GM23338 (cell line): Measurements from ENCODE around the gene TBC1D19. TPM values are rescaled to one million over a fixed set of nuclear protein-coding genes. Genes with fewer than 3 reads are reported as not detected.

ENCODE experiments used
- ATAC-seq: fragments of 200-7000 bp; cut with Tn5 transposase; 3 replicates; pipeline ENCODE4 v1.9.1; 2020
- DNase-seq: peaks from one replicate; pipeline ENCODE4 v3.0.0-alpha.2; 2015; ENCODE audit warnings: low spot score
- H2AFZ ChIP-seq: fragments of 200-600 bp; sonication (generic); 2 replicates; pipeline ENCODE4 v1.8.0; 2016; ENCODE audit warnings: antibody characterized with exemption, mild to moderate bottlenecking, moderate library complexity
- H3F3A ChIP-seq: fragments of 200-600 bp; sonication (generic); replicated peaks from 2 replicates; pipeline ENCODE4 v1.8.0; 2017; ENCODE audit warnings: antibody characterized with exemption, mixed run types, low read depth
- H3K27ac ChIP-seq: fragments of 200-600 bp; sonication (generic); 2 replicates; pipeline ENCODE4 v1.6.1; 2016; ENCODE audit warnings: low read depth
- H3K27me3 ChIP-seq: fragments of 200-600 bp; sonication (generic); 2 replicates; pipeline ENCODE4 v1.8.0; 2016; ENCODE audit warnings: mild to moderate bottlenecking, mixed run types, moderate library complexity; ENCODE audit not compliant: insufficient read depth
- H3K36me3 ChIP-seq: fragments of 200-600 bp; sonication (generic); 2 replicates; pipeline ENCODE4 v1.8.0; 2016; ENCODE audit warnings: mild to moderate bottlenecking; ENCODE audit not compliant: insufficient read depth
- H3K4me1 ChIP-seq: fragments of 200-600 bp; sonication (generic); 2 replicates; pipeline ENCODE4 v1.8.0; 2016; ENCODE audit warnings: mild to moderate bottlenecking, moderate library complexity; ENCODE audit not compliant: insufficient read depth
- H3K4me2 ChIP-seq: fragments of 200-600 bp; sonication (generic); 2 replicates; pipeline ENCODE4 v1.7.1; 2017; ENCODE audit warnings: mixed run types
- H3K4me3 ChIP-seq: fragments of 200-600 bp; sonication (generic); 2 replicates; pipeline ENCODE4 v1.6.1; 2016; ENCODE audit warnings: mixed run types
- H3K79me2 ChIP-seq: fragments of 200-600 bp; sonication (generic); replicated peaks from 2 replicates; pipeline ENCODE4 v1.8.0; 2017; ENCODE audit warnings: mild to moderate bottlenecking; ENCODE audit not compliant: insufficient read depth
- H3K9me2 ChIP-seq: fragments of 200-600 bp; sonication (generic); 2 replicates; pipeline ENCODE4 v1.8.0; 2017; ENCODE audit not compliant: insufficient read depth
- H4K20me1 ChIP-seq: fragments of 200-600 bp; sonication (generic); replicated peaks from 2 replicates; pipeline ENCODE4 v1.8.0; 2017; ENCODE audit warnings: mild to moderate bottlenecking; ENCODE audit not compliant: insufficient read depth
- H3K27ac Mint-ChIP-seq: 2 replicates; pipeline ENCODE4 v1.8.0; 2020; ENCODE audit warnings: inconsistent platforms, mild to moderate bottlenecking, moderate library complexity, mixed read lengths
- H3K27me3 Mint-ChIP-seq: 3 replicates; pipeline ENCODE4 v1.8.0; 2022; ENCODE audit warnings: low read depth, mild to moderate bottlenecking, moderate library complexity, mixed read lengths, inconsistent platforms; ENCODE audit not compliant: insufficient read depth, poor library complexity
- H3K36me3 Mint-ChIP-seq: 3 replicates; pipeline ENCODE4 v1.8.0; 2021; ENCODE audit warnings: low read depth, mild to moderate bottlenecking, inconsistent platforms, moderate library complexity, mixed read lengths
- H3K4me1 Mint-ChIP-seq: 3 replicates; pipeline ENCODE4 v1.8.0; 2020; ENCODE audit warnings: mild to moderate bottlenecking, inconsistent platforms, mixed read lengths
- H3K4me3 Mint-ChIP-seq: 3 replicates; pipeline ENCODE4 v1.8.0; 2021; ENCODE audit warnings: moderate library complexity, mild to moderate bottlenecking, inconsistent platforms, mixed read lengths
- H3K9me3 Mint-ChIP-seq: 3 replicates; pipeline ENCODE4 v1.8.0; 2020; ENCODE audit warnings: moderate library complexity, mild to moderate bottlenecking, inconsistent platforms, mixed read lengths
- CREB1 ChIP-seq: fragments of 250-450 bp; sonication (Bioruptor Pico); IDR thresholded peaks from 2 replicates; pipeline ENCODE4 v1.5.0; 2020; ENCODE audit warnings: low read depth, mild to moderate bottlenecking, moderate library complexity
- EZH2 ChIP-seq: fragments of 200-600 bp; sonication (generic); IDR thresholded peaks from one replicate; pipeline ENCODE4 v1.8.0; 2017; ENCODE audit warnings: antibody characterized with exemption, mild to moderate bottlenecking, low read depth; ENCODE audit not compliant: unreplicated experiment
- EZH2phosphoT487 ChIP-seq: fragments of 200-600 bp; sonication (generic); IDR thresholded peaks from one replicate; pipeline ENCODE4 v1.8.1; 2018; ENCODE audit warnings: antibody characterized with exemption; ENCODE audit not compliant: unreplicated experiment
- JUNB ChIP-seq: IDR thresholded peaks from one replicate; pipeline ENCODE4 v1.6.1; 2016; ENCODE audit warnings: antibody characterized with exemption; ENCODE audit not compliant: unreplicated experiment
- NANOG ChIP-seq: IDR thresholded peaks from 2 replicates; pipeline ENCODE4 v1.6.1; 2016; ENCODE audit warnings: antibody characterized with exemption, borderline replicate concordance
- POLR2AphosphoS5 ChIP-seq: IDR thresholded peaks from 2 replicates; pipeline ENCODE4 v1.6.1; 2016; ENCODE audit warnings: antibody characterized with exemption, low read depth
- STAT1 ChIP-seq: IDR thresholded peaks from one replicate; pipeline ENCODE4 v1.6.1; 2016; ENCODE audit warnings: antibody characterized with exemption; ENCODE audit not compliant: unreplicated experiment
- ZNF114 ChIP-seq: fragments of 250-450 bp; sonication (Bioruptor Pico); IDR thresholded peaks from 2 replicates; pipeline ENCODE4 v1.5.0; 2020; ENCODE audit warnings: mild to moderate bottlenecking, moderate library complexity
- ZNF331 ChIP-seq: fragments of 250-450 bp; sonication (Bioruptor Pico); IDR thresholded peaks from 2 replicates; pipeline ENCODE4 v1.5.0; 2020; ENCODE audit warnings: low read depth, mild to moderate bottlenecking, moderate library complexity
- polyA plus RNA-seq: library from polyadenylated mRNA; unstranded; fragments of >200 nt; fragmentation: Nextera tagmentation; extraction: Ambion mirVana; gene quantifications from 2 replicates; pipeline ENCODE4 v1.2.1, GENCODE V29; 2016
- total RNA-seq: library from RNA; depleted of rRNA; stranded (reverse); fragments of >200 nt; shearing (Covaris generic); gene quantifications from 2 replicates; pipeline ENCODE4 v1.2.3, GENCODE V29; 2014
- TF ChIP-seq, protein P1 (sequence below): IDR thresholded peaks from one replicate; pipeline ENCODE4 v1.6.1; 2018; ENCODE audit warnings: antibody characterized with exemption; ENCODE audit not compliant: unreplicated experiment
- TF ChIP-seq, protein P2 (sequence below): IDR thresholded peaks from 2 replicates; pipeline ENCODE4 v1.6.1; 2016; ENCODE audit warnings: antibody characterized with exemption
- TF ChIP-seq, protein P3 (sequence below): fragments of 250-450 bp; sonication (Bioruptor Pico); IDR thresholded peaks from 2 replicates; pipeline ENCODE4 v1.5.0; 2020; ENCODE audit warnings: mild to moderate bottlenecking, moderate library complexity
- TF ChIP-seq, protein P4 (sequence below), 2 experiments: fragments of 200-600 bp in 1 of 2; sonication (generic) in 1 of 2; conservative IDR thresholded peaks; 2 replicates each; pipeline versions ENCODE4 v1.5.1 to v1.6.1; 2016 to 2017; ENCODE audit warnings: antibody characterized with exemption in 2 of 2, low read depth in 2 of 2, mild to moderate bottlenecking in 2 of 2, moderate library complexity in 1 of 2

The TBC1D19 gene
- total and polyA plus RNA-seq, 2 experiments from 2014 or later: 1.9 to 4.3 TPM

GRCh38 chr4:26687728-26688127 is 103.8 kb downstream of the TBC1D19 start:
- Mint-ChIP-seq H3K27me3 (peaks cover under 1% of the 10 kb centered on the region), H3K4me3 (no peak overlapping the region), H3K36me3 (peaks cover 27% of the 10 kb centered on the region), H3K4me1 (peaks cover 21% of the 10 kb centered on the region), H3K9me3 (peaks cover 20% of the 10 kb centered on the region), H3K27ac (no peak overlapping the region)
- DNase-seq (no peak), ATAC-seq (no peak)
- H3K4me2 ChIP-seq: no peak overlapping the region
- H3K79me2 ChIP-seq: no peaks in the 10 kb centered on the region
- no peak overlapping the region for H3K4me3 ChIP-seq
- peaks cover 15% of the 10 kb centered on the region; the same call in 1 of the 2 replicates for H3K4me1 ChIP-seq
- H3K9me2 ChIP-seq: peaks cover 8% of the 10 kb centered on the region; the same call in 1 of the 2 replicates
- no peaks in the 10 kb centered on the region for H3K27me3 ChIP-seq
- H3F3A ChIP-seq: no peaks in the 10 kb centered on the region
- no peaks in the 10 kb centered on the region for H4K20me1 ChIP-seq
- TF ChIP-seq JUNB (no peak), NANOG (no peak), POLR2AphosphoS5 (no peak), ZNF114 (no peak), STAT1 (no peak), EZH2phosphoT487 (no peak), CREB1 (CRISPR knock-in tag) (no peak), EZH2 (no peak), ZNF331 (CRISPR knock-in tag) (no peak)
- TF ChIP-seq, protein P1, sequence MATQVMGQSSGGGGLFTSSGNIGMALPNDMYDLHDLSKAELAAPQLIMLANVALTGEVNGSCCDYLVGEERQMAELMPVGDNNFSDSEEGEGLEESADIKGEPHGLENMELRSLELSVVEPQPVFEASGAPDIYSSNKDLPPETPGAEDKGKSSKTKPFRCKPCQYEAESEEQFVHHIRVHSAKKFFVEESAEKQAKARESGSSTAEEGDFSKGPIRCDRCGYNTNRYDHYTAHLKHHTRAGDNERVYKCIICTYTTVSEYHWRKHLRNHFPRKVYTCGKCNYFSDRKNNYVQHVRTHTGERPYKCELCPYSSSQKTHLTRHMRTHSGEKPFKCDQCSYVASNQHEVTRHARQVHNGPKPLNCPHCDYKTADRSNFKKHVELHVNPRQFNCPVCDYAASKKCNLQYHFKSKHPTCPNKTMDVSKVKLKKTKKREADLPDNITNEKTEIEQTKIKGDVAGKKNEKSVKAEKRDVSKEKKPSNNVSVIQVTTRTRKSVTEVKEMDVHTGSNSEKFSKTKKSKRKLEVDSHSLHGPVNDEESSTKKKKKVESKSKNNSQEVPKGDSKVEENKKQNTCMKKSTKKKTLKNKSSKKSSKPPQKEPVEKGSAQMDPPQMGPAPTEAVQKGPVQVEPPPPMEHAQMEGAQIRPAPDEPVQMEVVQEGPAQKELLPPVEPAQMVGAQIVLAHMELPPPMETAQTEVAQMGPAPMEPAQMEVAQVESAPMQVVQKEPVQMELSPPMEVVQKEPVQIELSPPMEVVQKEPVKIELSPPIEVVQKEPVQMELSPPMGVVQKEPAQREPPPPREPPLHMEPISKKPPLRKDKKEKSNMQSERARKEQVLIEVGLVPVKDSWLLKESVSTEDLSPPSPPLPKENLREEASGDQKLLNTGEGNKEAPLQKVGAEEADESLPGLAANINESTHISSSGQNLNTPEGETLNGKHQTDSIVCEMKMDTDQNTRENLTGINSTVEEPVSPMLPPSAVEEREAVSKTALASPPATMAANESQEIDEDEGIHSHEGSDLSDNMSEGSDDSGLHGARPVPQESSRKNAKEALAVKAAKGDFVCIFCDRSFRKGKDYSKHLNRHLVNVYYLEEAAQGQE: no peak
- TF ChIP-seq, protein P2, sequence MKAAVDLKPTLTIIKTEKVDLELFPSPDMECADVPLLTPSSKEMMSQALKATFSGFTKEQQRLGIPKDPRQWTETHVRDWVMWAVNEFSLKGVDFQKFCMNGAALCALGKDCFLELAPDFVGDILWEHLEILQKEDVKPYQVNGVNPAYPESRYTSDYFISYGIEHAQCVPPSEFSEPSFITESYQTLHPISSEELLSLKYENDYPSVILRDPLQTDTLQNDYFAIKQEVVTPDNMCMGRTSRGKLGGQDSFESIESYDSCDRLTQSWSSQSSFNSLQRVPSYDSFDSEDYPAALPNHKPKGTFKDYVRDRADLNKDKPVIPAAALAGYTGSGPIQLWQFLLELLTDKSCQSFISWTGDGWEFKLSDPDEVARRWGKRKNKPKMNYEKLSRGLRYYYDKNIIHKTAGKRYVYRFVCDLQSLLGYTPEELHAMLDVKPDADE: no peak
- TF ChIP-seq, protein P3, sequence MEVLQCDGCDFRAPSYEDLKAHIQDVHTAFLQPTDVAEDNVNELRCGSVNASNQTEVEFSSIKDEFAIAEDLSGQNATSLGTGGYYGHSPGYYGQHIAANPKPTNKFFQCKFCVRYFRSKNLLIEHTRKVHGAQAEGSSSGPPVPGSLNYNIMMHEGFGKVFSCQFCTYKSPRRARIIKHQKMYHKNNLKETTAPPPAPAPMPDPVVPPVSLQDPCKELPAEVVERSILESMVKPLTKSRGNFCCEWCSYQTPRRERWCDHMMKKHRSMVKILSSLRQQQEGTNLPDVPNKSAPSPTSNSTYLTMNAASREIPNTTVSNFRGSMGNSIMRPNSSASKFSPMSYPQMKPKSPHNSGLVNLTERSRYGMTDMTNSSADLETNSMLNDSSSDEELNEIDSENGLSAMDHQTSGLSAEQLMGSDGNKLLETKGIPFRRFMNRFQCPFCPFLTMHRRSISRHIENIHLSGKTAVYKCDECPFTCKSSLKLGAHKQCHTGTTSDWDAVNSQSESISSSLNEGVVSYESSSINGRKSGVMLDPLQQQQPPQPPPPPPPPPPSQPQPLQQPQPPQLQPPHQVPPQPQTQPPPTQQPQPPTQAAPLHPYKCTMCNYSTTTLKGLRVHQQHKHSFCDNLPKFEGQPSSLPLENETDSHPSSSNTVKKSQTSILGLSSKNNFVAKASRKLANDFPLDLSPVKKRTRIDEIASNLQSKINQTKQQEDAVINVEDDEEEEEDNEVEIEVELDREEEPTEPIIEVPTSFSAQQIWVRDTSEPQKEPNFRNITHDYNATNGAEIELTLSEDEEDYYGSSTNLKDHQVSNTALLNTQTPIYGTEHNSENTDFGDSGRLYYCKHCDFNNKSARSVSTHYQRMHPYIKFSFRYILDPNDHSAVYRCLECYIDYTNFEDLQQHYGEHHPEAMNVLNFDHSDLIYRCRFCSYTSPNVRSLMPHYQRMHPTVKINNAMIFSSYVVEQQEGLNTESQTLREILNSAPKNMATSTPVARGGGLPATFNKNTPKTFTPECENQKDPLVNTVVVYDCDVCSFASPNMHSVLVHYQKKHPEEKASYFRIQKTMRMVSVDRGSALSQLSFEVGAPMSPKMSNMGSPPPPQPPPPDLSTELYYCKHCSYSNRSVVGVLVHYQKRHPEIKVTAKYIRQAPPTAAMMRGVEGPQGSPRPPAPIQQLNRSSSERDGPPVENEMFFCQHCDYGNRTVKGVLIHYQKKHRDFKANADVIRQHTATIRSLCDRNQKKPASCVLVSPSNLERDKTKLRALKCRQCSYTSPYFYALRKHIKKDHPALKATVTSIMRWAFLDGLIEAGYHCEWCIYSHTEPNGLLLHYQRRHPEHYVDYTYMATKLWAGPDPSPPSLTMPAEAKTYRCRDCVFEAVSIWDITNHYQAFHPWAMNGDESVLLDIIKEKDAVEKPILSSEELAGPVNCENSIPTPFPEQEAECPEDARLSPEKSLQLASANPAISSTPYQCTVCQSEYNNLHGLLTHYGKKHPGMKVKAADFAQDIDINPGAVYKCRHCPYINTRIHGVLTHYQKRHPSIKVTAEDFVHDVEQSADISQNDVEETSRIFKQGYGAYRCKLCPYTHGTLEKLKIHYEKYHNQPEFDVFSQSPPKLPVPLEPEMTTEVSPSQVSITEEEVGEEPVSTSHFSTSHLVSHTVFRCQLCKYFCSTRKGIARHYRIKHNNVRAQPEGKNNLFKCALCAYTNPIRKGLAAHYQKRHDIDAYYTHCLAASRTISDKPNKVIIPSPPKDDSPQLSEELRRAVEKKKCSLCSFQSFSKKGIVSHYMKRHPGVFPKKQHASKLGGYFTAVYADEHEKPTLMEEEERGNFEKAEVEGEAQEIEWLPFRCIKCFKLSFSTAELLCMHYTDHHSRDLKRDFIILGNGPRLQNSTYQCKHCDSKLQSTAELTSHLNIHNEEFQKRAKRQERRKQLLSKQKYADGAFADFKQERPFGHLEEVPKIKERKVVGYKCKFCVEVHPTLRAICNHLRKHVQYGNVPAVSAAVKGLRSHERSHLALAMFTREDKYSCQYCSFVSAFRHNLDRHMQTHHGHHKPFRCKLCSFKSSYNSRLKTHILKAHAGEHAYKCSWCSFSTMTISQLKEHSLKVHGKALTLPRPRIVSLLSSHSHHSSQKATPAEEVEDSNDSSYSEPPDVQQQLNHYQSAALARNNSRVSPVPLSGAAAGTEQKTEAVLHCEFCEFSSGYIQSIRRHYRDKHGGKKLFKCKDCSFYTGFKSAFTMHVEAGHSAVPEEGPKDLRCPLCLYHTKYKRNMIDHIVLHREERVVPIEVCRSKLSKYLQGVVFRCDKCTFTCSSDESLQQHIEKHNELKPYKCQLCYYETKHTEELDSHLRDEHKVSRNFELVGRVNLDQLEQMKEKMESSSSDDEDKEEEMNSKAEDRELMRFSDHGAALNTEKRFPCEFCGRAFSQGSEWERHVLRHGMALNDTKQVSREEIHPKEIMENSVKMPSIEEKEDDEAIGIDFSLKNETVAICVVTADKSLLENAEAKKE (CRISPR knock-in tag): no peak
- TF ChIP-seq, protein P4, sequence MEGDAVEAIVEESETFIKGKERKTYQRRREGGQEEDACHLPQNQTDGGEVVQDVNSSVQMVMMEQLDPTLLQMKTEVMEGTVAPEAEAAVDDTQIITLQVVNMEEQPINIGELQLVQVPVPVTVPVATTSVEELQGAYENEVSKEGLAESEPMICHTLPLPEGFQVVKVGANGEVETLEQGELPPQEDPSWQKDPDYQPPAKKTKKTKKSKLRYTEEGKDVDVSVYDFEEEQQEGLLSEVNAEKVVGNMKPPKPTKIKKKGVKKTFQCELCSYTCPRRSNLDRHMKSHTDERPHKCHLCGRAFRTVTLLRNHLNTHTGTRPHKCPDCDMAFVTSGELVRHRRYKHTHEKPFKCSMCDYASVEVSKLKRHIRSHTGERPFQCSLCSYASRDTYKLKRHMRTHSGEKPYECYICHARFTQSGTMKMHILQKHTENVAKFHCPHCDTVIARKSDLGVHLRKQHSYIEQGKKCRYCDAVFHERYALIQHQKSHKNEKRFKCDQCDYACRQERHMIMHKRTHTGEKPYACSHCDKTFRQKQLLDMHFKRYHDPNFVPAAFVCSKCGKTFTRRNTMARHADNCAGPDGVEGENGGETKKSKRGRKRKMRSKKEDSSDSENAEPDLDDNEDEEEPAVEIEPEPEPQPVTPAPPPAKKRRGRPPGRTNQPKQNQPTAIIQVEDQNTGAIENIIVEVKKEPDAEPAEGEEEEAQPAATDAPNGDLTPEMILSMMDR (conservative IDR thresholded peaks at IDR 0.05; ENCODE audit: low read depth in 2 of 2): no peak
- H3K27ac ChIP-seq: no peak overlapping the region
- 0 out of 2 replicates have a peak, but pooled peaks cover 4% of the 10 kb centered on the region for H3K36me3 ChIP-seq
- H2AFZ ChIP-seq: no peak overlapping the region
